Omental fat pad (tissue), 4 donors: Measurements from ENCODE around the gene TMPRSS11B. TPM values are rescaled to one million over a fixed set of nuclear protein-coding genes. Genes with fewer than 3 reads are reported as not detected.
"Not testable (repeated sequence)": the region's sequence is repeated elsewhere in the genome, so short reads cannot be mapped to it uniquely, and the experiment has no call there.

Experiments used
- ATAC-seq: fragments of 150-250 bp; one replicate; pipeline ENCODE4 v1.9.1; 2016; ENCODE audit warnings: mild to moderate bottlenecking, moderate library complexity; ENCODE audit not compliant: low FRiP score
- DNase-seq: peaks from one replicate; pipeline ENCODE4 v3.0.0-alpha.2; 2019; ENCODE audit warnings: low spot score
- total RNA-seq, 4 donors: library from RNA; depleted of rRNA; stranded (reverse); fragments of >200 nt; gene quantifications; one replicate each; pipeline ENCODE4 v1.1.0, GENCODE V29; 2016
- TF ChIP-seq, protein P1 (sequence below), 3 donors: fragments of 450-650 bp; IDR thresholded peaks; one replicate each; pipeline ENCODE4 v1.5.1; 2016 to 2017; ENCODE audit warnings: antibody characterized with exemption in 3 of 3, mild to moderate bottlenecking in 3 of 3, moderate library complexity in 2 of 3

The TMPRSS11B gene, protein sequence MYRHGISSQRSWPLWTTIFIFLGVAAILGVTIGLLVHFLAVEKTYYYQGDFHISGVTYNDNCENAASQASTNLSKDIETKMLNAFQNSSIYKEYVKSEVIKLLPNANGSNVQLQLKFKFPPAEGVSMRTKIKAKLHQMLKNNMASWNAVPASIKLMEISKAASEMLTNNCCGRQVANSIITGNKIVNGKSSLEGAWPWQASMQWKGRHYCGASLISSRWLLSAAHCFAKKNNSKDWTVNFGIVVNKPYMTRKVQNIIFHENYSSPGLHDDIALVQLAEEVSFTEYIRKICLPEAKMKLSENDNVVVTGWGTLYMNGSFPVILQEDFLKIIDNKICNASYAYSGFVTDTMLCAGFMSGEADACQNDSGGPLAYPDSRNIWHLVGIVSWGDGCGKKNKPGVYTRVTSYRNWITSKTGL
- not detected for total RNA-seq

- DNase-seq (no peak), ATAC-seq (no peak)
- TF ChIP-seq, protein P1, sequence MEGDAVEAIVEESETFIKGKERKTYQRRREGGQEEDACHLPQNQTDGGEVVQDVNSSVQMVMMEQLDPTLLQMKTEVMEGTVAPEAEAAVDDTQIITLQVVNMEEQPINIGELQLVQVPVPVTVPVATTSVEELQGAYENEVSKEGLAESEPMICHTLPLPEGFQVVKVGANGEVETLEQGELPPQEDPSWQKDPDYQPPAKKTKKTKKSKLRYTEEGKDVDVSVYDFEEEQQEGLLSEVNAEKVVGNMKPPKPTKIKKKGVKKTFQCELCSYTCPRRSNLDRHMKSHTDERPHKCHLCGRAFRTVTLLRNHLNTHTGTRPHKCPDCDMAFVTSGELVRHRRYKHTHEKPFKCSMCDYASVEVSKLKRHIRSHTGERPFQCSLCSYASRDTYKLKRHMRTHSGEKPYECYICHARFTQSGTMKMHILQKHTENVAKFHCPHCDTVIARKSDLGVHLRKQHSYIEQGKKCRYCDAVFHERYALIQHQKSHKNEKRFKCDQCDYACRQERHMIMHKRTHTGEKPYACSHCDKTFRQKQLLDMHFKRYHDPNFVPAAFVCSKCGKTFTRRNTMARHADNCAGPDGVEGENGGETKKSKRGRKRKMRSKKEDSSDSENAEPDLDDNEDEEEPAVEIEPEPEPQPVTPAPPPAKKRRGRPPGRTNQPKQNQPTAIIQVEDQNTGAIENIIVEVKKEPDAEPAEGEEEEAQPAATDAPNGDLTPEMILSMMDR (IDR thresholded peaks at IDR 0.05), result no peak
Observed at GRCh38 chr4:68245594-68245993, at the start of gene TMPRSS11B. TMPRSS11B (minus strand) TSS chr4:68245694; CDS start chr4:68245558, 136 bp downstream.

DNA sequence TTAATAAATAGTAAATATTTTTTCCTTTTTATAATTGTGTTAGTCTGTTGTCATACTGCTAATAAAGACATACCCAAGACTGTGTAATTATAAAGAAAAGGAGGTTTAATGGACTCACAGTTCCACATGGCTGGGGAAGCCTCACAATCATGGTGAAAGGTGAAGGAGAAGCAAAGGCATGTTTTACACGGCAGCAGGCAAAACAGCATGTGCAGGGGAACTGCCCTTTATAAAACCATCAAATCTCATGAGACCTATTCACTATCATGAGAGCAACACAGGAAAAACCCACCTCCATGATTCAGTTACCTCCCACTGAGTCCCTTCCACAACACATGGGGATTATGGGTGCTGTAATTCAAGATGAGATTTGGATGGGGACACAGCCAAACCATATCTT, 45.8 kb upstream of the TMPRSS11B start:
- TF ChIP-seq, protein P1 (IDR thresholded peaks at IDR 0.05), result no peak
- no peak for ATAC-seq

GRCh38 chr4:68288393-68288740, 42.9 kb upstream of the TMPRSS11B start:
- TF ChIP-seq, protein P1 (IDR thresholded peaks at IDR 0.05), result no peak
- DNase-seq, result no peak
- no peak for ATAC-seq

More for the DNA sequence above, 45.8 kb upstream of the TMPRSS11B start:
- no peak for DNase-seq

GRCh38 chr4:68287704-68288392, 42.4 kb upstream of the TMPRSS11B start:
- DNase-seq, result no peak
- TF ChIP-seq, protein P1 (IDR thresholded peaks at IDR 0.05), result no peak
- ATAC-seq, result no peak

DNA sequence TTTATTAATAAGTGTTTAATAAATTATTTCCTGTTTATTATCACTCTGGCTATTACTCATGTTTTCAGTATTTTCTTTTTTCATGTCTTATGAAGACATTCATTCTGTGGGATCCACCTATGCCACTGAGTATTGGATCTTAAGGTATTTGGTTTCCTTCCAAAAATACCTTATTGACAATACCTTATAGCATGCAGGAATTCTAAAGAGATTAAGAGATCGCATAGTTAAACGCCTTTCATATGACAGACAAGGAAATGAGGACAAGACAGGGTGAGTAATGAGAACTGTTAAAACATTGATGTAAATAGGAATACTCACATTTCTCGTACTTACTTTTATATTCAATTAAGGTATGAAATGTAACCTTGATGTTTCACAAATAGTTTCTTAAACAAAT, 38.2 kb upstream of the TMPRSS11B start:
- no peak for DNase-seq
- TF ChIP-seq, protein P1 (IDR thresholded peaks at IDR 0.05), result no peak
- ATAC-seq, result no peak

GRCh38 chr4:68283095-68283494, 37.6 kb upstream of the TMPRSS11B start:
- ATAC-seq, result no peak

DNA sequence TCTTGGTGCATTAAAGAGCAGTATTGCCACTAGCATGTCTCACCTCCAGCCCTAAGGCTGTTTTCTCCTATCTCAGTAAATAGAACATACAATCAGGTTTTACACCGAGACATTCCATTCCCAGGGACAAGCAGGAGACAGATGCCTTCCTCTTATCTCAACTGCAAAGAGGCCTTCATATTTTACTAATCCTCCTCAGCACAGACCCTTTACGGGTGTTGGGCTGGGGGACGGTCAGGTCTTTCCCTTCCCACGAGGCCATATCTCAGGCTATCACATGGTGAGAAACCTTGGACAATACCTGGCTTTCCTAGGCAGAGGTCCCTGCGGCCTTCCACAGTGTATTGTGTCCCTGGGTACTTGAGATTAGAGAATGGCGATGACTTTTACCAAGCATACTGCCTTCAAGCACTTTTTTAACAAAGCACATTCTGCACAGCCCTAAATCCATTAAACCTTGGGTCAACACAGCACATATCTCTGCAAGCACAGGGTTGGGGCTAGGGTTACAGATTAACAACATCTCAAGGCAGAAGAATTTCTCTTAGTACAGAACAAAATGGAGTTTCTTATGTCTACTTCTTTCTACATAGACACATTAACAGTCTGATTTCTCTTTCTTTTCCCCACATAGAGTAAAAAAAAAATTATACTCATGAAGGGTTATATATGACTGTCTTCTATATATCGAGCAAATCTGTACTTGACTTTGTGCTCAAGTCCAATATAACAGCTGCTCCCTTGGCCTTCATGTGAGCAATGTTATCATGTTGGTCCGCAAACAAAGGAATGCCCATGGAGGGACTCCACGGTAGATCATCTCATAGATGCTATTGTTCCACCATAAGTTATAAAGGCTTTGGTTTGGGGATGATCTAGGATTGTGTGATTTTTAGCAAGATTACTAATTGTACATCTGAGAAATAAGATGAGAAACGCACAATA, 36.6 kb upstream of the TMPRSS11B start:
- not testable (repeated sequence) for DNase-seq, ATAC-seq

More at GRCh38 chr4:68283095-68283494, 37.6 kb upstream of the TMPRSS11B start:
- TF ChIP-seq, protein P1 (IDR thresholded peaks at IDR 0.05), result no peak
- DNase-seq, result no peak
